Hepatocyte (in vitro differentiated cells): ENCODE results near the gene BCO1. TPM values are rescaled to one million over a fixed set of nuclear protein-coding genes. Genes with fewer than 3 reads are reported as not detected.

Experiments used
- DNase-seq: peaks from one replicate; pipeline ENCODE4 v3.0.0-alpha.2; 2016; ENCODE audit warnings: low spot score
- H2AFZ ChIP-seq: fragments of 200-600 bp; sonication (generic); 2 replicates; pipeline ENCODE4 v1.6.0; 2016; ENCODE audit warnings: antibody characterized with exemption, mild to moderate bottlenecking
- H3K27ac ChIP-seq: fragments of 200-600 bp; sonication (generic); 2 replicates; pipeline ENCODE4 v1.5.1; 2016; ENCODE audit warnings: mild to moderate bottlenecking
- H3K27me3 ChIP-seq: fragments of 200-600 bp; sonication (generic); 2 replicates; pipeline ENCODE4 v1.6.1; 2016
- H3K36me3 ChIP-seq: fragments of 200-600 bp; sonication (generic); replicated peaks from 2 replicates; pipeline ENCODE4 v1.5.1; 2016; ENCODE audit warnings: low read depth; ENCODE audit not compliant: insufficient read depth
- H3K4me1 ChIP-seq: fragments of 200-600 bp; sonication (generic); 2 replicates; pipeline ENCODE4 v1.5.1; 2016; ENCODE audit warnings: mild to moderate bottlenecking, moderate library complexity; ENCODE audit not compliant: insufficient read depth
- H3K4me2 ChIP-seq: fragments of 200-600 bp; sonication (generic); 2 replicates; pipeline ENCODE4 v1.6.0; 2016
- H3K4me3 ChIP-seq: fragments of 200-600 bp; sonication (generic); 2 replicates; pipeline ENCODE4 v1.5.1; 2016; ENCODE audit warnings: mild to moderate bottlenecking
- H3K79me2 ChIP-seq: fragments of 200-600 bp; sonication (generic); 2 replicates; pipeline ENCODE4 v1.6.0; 2017; ENCODE audit warnings: mild to moderate bottlenecking
- H3K9me2 ChIP-seq: fragments of 200-600 bp; sonication (generic); replicated peaks from 2 replicates; pipeline ENCODE4 v1.6.0; 2017; ENCODE audit warnings: mild to moderate bottlenecking; ENCODE audit not compliant: insufficient read depth
- H3K9me3 ChIP-seq: fragments of 200-600 bp; sonication (generic); 2 replicates; pipeline ENCODE4 v1.5.1; 2016; ENCODE audit warnings: low read depth, mild to moderate bottlenecking
- H4K20me1 ChIP-seq: fragments of 200-600 bp; sonication (generic); 2 replicates; pipeline ENCODE4 v1.6.0; 2016; ENCODE audit warnings: mild to moderate bottlenecking; ENCODE audit not compliant: insufficient read depth, poor library complexity, severe bottlenecking
- EZH2 ChIP-seq: fragments of 200-600 bp; sonication (generic); IDR thresholded peaks from 2 replicates; pipeline ENCODE4 v1.6.1; 2016; ENCODE audit warnings: antibody characterized with exemption, mild to moderate bottlenecking, borderline replicate concordance
- EZH2phosphoT487 ChIP-seq: fragments of 200-600 bp; sonication (generic); IDR thresholded peaks from one replicate; pipeline ENCODE4 v1.6.1; 2018; ENCODE audit warnings: antibody characterized with exemption, mild to moderate bottlenecking, low read depth, moderate library complexity; ENCODE audit not compliant: unreplicated experiment, severe bottlenecking
- WGBS: methylation state at CpG from one replicate; pipeline ENCODE4 v1.1.6; 2016; ENCODE audit warnings: low lambda C conversion rate; ENCODE audit errors: missing lambda C conversion rate; 5-methylcytosine and 5-hydroxymethylcytosine counted together
- polyA plus RNA-seq: library from polyadenylated mRNA; unstranded; fragments of >200 nt; fragmentation: Nextera tagmentation; extraction: Ambion mirVana; gene quantifications from 2 replicates; pipeline ENCODE4 v1.2.1, GENCODE V29; 2016
- total RNA-seq: library from RNA; depleted of rRNA; stranded (reverse); fragments of >200 nt; gene quantifications from 2 replicates; pipeline ENCODE4 v1.2.3, GENCODE V29; 2014
- TF ChIP-seq, protein P1 (sequence below): fragments of 200-600 bp; sonication (generic); IDR thresholded peaks from 2 replicates; pipeline ENCODE4 v1.5.1; 2016; ENCODE audit warnings: antibody characterized with exemption, mild to moderate bottlenecking; ENCODE audit not compliant: poor library complexity

Gene BCO1
- total and polyA plus RNA-seq, 2 experiments from 2014 or later, result 1.6 to 2.4 TPM

DNA sequence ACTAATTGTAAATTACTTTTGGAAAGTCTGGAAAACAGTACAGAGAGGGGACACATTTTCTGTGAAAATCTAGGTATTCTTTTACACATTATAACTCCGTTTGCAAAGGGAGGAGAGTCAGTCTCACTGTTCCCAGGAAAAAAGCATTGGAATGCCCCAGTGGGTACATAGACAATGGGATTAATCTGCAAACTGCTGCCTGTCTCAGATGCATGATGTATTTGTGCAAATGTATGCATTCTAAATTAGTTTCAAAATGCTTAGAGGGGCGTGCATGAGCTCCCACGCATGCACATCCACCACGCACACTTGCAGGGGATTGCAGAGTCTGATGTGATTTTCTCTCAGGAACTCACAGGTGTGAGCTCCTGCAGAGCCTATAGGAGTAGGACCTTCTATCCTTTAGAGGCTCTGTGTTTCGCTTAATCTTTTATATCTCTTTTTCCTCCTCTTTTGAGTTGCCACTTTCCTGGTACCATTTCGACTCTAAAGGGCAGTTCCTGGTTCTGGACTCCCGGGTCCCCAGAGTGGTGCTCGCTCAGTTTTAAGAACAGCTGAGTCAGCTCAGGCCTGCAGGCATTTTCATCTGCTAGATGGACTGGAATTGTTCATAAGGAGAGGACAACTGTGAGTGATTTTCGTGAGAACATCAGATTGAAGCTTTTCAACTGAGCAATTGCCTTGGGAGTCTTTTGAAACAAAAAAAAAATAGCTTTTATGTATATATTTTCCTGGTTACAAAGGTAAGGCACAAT is 1.1 kb downstream of the BCO1 start:
- Histone ChIP-seq H3K9me3 (no peaks in the 10 kb centered on the region), H3K27me3 (no peaks in the 10 kb centered on the region), H4K20me1 (no peaks in the 10 kb centered on the region), H3K4me1 (peaks cover 9% of the 10 kb centered on the region), H3K36me3 (no peaks in the 10 kb centered on the region), H2AFZ (no peak overlapping the region), H3K79me2 (no peaks in the 10 kb centered on the region), H3K9me2 (no peaks in the 10 kb centered on the region), H3K4me3 (no peak overlapping the region), H3K4me2 (peak overlapping the region; percentile 80), H3K27ac (no peak overlapping the region)
- TF ChIP-seq, protein P1, sequence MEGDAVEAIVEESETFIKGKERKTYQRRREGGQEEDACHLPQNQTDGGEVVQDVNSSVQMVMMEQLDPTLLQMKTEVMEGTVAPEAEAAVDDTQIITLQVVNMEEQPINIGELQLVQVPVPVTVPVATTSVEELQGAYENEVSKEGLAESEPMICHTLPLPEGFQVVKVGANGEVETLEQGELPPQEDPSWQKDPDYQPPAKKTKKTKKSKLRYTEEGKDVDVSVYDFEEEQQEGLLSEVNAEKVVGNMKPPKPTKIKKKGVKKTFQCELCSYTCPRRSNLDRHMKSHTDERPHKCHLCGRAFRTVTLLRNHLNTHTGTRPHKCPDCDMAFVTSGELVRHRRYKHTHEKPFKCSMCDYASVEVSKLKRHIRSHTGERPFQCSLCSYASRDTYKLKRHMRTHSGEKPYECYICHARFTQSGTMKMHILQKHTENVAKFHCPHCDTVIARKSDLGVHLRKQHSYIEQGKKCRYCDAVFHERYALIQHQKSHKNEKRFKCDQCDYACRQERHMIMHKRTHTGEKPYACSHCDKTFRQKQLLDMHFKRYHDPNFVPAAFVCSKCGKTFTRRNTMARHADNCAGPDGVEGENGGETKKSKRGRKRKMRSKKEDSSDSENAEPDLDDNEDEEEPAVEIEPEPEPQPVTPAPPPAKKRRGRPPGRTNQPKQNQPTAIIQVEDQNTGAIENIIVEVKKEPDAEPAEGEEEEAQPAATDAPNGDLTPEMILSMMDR, result no peak
- TF ChIP-seq EZH2 (no peak), EZH2phosphoT487 (no peak)
- 75% methylated on average over 9 of the region's 9 CpGs for WGBS
- no peak for DNase-seq

DNA sequence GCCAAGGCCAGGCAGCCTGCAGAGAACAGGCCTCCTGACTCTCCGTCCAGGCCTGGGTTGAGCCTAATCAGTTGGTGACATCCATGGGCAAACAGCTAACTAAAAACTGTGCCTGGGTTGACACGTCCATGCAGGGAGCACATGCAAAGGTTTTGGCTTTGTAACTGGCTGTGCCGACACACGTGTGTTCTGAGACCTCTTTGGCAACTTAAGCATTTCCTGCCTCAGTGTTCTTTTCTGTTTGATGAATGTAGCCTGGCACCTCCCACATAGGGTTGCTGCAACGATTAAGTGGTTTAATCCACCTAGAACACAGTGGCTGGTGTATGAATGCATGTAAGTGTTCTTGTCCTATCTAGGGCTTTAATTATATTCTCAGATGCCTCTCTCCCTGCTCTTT is 3.2 kb downstream of the BCO1 start:
- no peaks in the 10 kb centered on the region for H3K9me2 ChIP-seq
- H3K36me3 ChIP-seq, result no peaks in the 10 kb centered on the region
- TF ChIP-seq, protein P1, result no peak
- no peak for TF ChIP-seq EZH2
- no peak for TF ChIP-seq EZH2phosphoT487
- DNase-seq, result no peak
- no peak overlapping the region for H2AFZ ChIP-seq
- H3K79me2 ChIP-seq, result no peaks in the 10 kb centered on the region
- peaks cover 9% of the 10 kb centered on the region for H3K4me1 ChIP-seq
- H3K9me3 ChIP-seq, result no peaks in the 10 kb centered on the region
- H3K4me3 ChIP-seq, result no peak overlapping the region
- H3K4me2 ChIP-seq, result no peak overlapping the region
- H4K20me1 ChIP-seq, result no peaks in the 10 kb centered on the region
- no peaks in the 10 kb centered on the region for H3K27me3 ChIP-seq
- 92% methylated on average over 5 of the region's 5 CpGs for WGBS
- H3K27ac ChIP-seq, result no peak overlapping the region

DNA sequence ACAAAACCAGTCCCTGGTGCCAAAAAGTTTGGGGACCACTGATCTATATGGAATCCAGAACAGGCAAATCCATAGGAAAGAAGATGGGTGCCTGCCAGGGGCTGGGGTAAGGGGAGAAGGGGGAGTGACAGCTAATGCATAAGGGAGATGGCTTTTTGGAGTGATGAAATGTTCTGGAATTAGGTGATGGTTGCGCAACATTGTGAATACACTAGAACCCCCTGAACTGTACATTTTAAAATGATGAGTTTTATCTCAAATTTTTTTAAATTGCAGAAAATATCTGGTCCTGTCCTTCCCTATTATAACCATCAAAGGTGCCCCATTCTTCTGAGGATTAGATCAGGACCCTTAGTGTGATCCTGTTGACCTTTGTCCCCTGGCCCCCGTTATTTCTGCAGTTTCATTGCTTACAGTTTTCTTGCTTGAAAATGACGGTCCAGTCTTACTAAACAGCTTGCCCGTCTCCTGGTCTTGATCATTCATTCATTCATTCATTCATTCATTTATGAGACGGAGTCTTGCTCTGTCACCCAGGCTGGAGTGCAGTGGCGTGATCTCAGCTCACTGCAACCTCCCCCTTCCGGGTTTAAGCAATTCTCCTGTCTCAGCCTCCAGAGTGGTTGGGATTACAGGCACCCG is 4.6 kb downstream of the BCO1 start:
- whole genome bisulfite sequencing, result 90% methylated on average over 8 of the region's 8 CpGs
- no peak overlapping the region for H2AFZ ChIP-seq

More for the DNA sequence above, 4.6 kb downstream of the BCO1 start:
- H4K20me1 ChIP-seq, result no peaks in the 10 kb centered on the region
- no peaks in the 10 kb centered on the region for H3K9me2 ChIP-seq
- H3K36me3 ChIP-seq, result no peaks in the 10 kb centered on the region
- no peaks in the 10 kb centered on the region for H3K79me2 ChIP-seq
- no peak overlapping the region for H3K4me2 ChIP-seq
- no peak for DNase-seq
- H3K27ac ChIP-seq, result no peak overlapping the region
- H3K9me3 ChIP-seq, result no peaks in the 10 kb centered on the region
- H3K27me3 ChIP-seq, result no peaks in the 10 kb centered on the region
- H3K4me3 ChIP-seq, result no peak overlapping the region
- TF ChIP-seq EZH2phosphoT487 (no peak), EZH2 (no peak)
- TF ChIP-seq, protein P1, result no peak
- H3K4me1 ChIP-seq, result peaks cover 9% of the 10 kb centered on the region
